Tibial nerve (tissue), 4 donors: Measurements from ENCODE around the gene NAALAD2. TPM values are rescaled to one million over a fixed set of nuclear protein-coding genes. Genes with fewer than 3 reads are reported as not detected.

ENCODE experiments used
- DNase-seq, 2 donors: peaks; one replicate each; pipeline ENCODE4 v3.0.0-alpha.2; 2019; ENCODE audit warnings: low spot score in 2 of 2
- H3K27ac ChIP-seq, 4 donors: fragments of 200-600 bp; sonication (generic) in 3 of 4; one replicate each; pipeline ENCODE4 v1.5.1; 2017 to 2019; ENCODE audit warnings: mild to moderate bottlenecking in 1 of 4
- H3K27me3 ChIP-seq, 2 donors: fragments of 200-600 bp; sonication (generic) in 1 of 2; one replicate each; pipeline versions ENCODE4 v1.5.1 to v1.6.0; 2017 to 2019
- H3K36me3 ChIP-seq, 3 donors: fragments of 200-600 bp; sonication (generic); one replicate each; pipeline ENCODE4 v1.5.1; 2018 to 2019
- H3K4me1 ChIP-seq, 4 donors: fragments of 200-600 bp; sonication (generic) in 3 of 4; one replicate each; pipeline ENCODE4 v1.5.1; 2017 to 2019
- H3K4me3 ChIP-seq, 4 donors: fragments of 200-600 bp; sonication (generic) in 3 of 4; one replicate each; pipeline ENCODE4 v1.5.1; 2017 to 2019; ENCODE audit warnings: mild to moderate bottlenecking in 1 of 4, moderate library complexity in 1 of 4
- H3K9me3 ChIP-seq, 4 donors: fragments of 200-600 bp; sonication (generic) in 3 of 4; one replicate each; pipeline ENCODE4 v1.5.1; 2017 to 2019
- EP300 ChIP-seq, 2 donors: sonication (generic); formaldehyde crosslinking; IDR thresholded peaks; one replicate each; pipeline ENCODE4 v1.6.1; 2017; ENCODE audit warnings: antibody characterized with exemption in 2 of 2, mild to moderate bottlenecking in 1 of 2
- POLR2A ChIP-seq, 2 donors: fragments of 450-650 bp; IDR thresholded peaks; one replicate each; pipeline ENCODE4 v1.6.1; 2017; ENCODE audit warnings: antibody characterized with exemption in 2 of 2, mild to moderate bottlenecking in 2 of 2, moderate library complexity in 2 of 2
- WGBS, 2 donors: methylation state at CpG; one replicate each; pipeline ENCODE4 v1.1.5; 2018; 5-methylcytosine and 5-hydroxymethylcytosine counted together
- total RNA-seq, 4 donors: library from RNA; depleted of rRNA; stranded (reverse); fragments of >200 nt; gene quantifications; one replicate each; pipeline ENCODE4 v1.1.0, GENCODE V29; 2016
- TF ChIP-seq, protein P1 (sequence below), 5 experiments: fragments of 200-600 bp in 3 of 5; fragments of 450-650 bp in 2 of 5; sonication (generic) in 3 of 5; IDR thresholded peaks; one replicate each; pipeline ENCODE4 v1.5.1; 2016 to 2019; ENCODE audit warnings: antibody characterized with exemption in 5 of 5, mild to moderate bottlenecking in 3 of 5, moderate library complexity in 2 of 5

Gene NAALAD2
- total RNA-seq, 4 donors from 2014 or later: 4.2 to 13.5 (median 8.3) TPM

DNA sequence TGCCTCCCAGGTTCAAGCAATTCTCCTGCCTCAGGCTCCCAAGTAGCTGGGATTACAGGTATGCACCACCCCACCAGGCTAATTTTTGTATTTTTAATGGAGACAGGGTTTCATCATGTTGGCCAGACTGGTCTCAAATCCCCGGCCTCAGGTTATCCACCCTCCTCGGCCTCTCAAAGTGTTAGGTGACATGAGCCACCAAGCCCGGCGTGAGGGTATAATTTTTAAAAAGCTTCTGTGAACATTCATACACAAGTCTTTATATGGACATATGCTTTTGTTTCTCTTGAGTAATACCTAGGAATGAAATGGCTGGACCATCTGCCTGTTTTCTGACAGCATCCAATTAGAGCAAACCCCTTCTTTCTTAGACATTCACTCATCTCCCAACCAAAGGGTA is 14.3 kb upstream of the NAALAD2 start:
- 96 to 99% methylated on average over 4 of the region's 4 CpGs for WGBS, 2 donors
- H3K9me3 ChIP-seq: no peaks in the 10 kb centered on the region
- H3K27me3 ChIP-seq: no peaks in the 10 kb centered on the region
- no peak overlapping the region for H3K4me3 ChIP-seq
- H3K4me1 ChIP-seq: no peaks in the 10 kb centered on the region
- H3K27ac ChIP-seq: no peak overlapping the region
- no peak for DNase-seq
- H3K36me3 ChIP-seq: no peaks in the 10 kb centered on the region
- TF ChIP-seq POLR2A (IDR thresholded peaks at IDR 0.05) (no peak), EP300 (IDR thresholded peaks at IDR 0.05) (no peak)
- TF ChIP-seq, protein P1, sequence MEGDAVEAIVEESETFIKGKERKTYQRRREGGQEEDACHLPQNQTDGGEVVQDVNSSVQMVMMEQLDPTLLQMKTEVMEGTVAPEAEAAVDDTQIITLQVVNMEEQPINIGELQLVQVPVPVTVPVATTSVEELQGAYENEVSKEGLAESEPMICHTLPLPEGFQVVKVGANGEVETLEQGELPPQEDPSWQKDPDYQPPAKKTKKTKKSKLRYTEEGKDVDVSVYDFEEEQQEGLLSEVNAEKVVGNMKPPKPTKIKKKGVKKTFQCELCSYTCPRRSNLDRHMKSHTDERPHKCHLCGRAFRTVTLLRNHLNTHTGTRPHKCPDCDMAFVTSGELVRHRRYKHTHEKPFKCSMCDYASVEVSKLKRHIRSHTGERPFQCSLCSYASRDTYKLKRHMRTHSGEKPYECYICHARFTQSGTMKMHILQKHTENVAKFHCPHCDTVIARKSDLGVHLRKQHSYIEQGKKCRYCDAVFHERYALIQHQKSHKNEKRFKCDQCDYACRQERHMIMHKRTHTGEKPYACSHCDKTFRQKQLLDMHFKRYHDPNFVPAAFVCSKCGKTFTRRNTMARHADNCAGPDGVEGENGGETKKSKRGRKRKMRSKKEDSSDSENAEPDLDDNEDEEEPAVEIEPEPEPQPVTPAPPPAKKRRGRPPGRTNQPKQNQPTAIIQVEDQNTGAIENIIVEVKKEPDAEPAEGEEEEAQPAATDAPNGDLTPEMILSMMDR (IDR thresholded peaks at IDR 0.05): no peak

GRCh38 chr11:90124371-90124770 is 10.1 kb upstream of the NAALAD2 start:
- WGBS, 2 donors: 65 to 66% methylated on average over 1 of the region's 1 CpG
- H3K4me3 ChIP-seq: no peak overlapping the region
- no peaks in the 10 kb centered on the region for H3K9me3 ChIP-seq
- H3K36me3 ChIP-seq: no peaks in the 10 kb centered on the region
- no peak for DNase-seq
- H3K27me3 ChIP-seq: no peaks in the 10 kb centered on the region
- H3K27ac ChIP-seq: no peak overlapping the region
- H3K4me1 ChIP-seq: no peaks in the 10 kb centered on the region
- TF ChIP-seq, protein P1 (IDR thresholded peaks at IDR 0.05): no peak
- no peak for TF ChIP-seq EP300 (IDR thresholded peaks at IDR 0.05)
- no peak for TF ChIP-seq POLR2A (IDR thresholded peaks at IDR 0.05)

DNA sequence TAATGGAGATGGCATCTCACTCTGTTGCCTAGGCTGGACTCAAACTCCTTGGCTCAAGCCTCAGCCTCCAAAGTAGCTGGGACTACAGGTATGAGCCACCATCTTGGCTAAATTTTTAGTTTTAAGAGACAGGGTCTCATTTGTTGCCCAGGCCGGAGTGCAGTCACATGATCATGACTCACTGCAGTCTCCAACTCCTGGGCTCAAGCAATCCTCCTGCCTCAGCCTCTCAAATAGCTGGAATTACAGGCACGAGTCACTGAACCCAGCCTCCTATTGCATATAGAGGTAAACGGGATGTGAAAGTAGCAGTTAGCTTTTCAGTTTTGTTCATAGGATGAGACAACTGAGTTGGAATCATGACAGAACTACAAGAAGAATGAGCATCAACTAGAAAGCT is 9.5 kb upstream of the NAALAD2 start:
- no peaks in the 10 kb centered on the region for H3K27me3 ChIP-seq
- H3K4me1 ChIP-seq: no peaks in the 10 kb centered on the region
- no peak overlapping the region for H3K4me3 ChIP-seq
- H3K36me3 ChIP-seq: no peaks in the 10 kb centered on the region
- H3K27ac ChIP-seq: no peak overlapping the region
- WGBS, 2 donors: 83 to 84% methylated on average over 3 of the region's 3 CpGs
- no peak for DNase-seq
- TF ChIP-seq, protein P1 (IDR thresholded peaks at IDR 0.05): no peak
- no peak for TF ChIP-seq POLR2A (IDR thresholded peaks at IDR 0.05)
- TF ChIP-seq EP300 (IDR thresholded peaks at IDR 0.05): no peak
- H3K9me3 ChIP-seq: no peaks in the 10 kb centered on the region

DNA sequence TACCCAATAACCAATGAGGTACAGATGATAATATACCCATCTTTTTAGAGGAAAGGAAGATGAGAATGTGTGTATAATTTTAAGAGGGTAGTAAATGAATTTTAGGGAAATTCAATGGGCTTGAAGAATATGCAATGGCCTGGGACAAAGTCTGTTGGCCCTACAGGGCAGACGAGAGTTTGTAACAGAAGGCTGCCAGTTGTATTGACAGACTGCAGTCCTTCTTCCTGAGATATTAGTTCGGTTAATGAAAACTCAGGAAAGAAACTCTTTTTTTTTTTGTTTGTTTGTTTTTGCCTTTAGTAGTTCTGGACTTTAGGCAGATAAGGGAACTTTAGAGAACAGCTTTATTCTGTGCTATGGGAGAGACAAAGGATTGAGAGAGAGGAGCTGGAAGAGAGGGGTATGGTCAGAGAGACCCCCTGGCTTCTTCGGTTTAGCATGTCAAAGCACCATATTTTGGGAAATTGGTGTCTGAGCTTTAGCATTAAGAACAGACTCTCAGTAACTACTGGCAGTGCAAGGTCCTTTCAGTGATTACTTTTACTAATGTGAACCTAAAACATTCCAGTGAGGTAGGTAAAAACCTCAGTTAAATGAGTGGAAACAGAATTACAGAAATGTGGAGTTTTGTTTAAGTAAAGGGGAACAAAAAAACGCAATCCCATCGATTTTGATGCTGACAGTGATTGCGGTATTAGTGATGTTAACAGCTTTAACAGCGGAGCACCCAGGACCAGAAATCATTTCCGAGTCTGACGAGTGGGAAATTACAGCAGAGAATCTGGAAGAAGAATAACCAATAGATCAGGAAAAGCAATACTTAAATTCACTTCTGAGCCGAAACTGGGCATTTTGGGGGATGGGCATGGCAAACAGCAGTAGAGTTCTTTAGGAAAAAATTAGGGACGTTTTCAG is 644 bp upstream of the NAALAD2 start:
- TF ChIP-seq, protein P1 (IDR thresholded peaks at IDR 0.05): no peak
- TF ChIP-seq EP300 (IDR thresholded peaks at IDR 0.05) (no peak), POLR2A (IDR thresholded peaks at IDR 0.05) (no peak)
- Histone ChIP-seq H3K36me3 (no peaks in the 10 kb centered on the region), H3K27ac (peak overlapping the region; percentile 10 to 73 (median 46)), H3K4me1 (peaks cover 0 to 16% (median 7%) of the 10 kb centered on the region in 4 donors), H3K27me3 (no peaks in the 10 kb centered on the region), H3K9me3 (no peaks in the 10 kb centered on the region), H3K4me3 (peak overlapping the region; percentile 37 to 73 (median 56))
- DNase-seq: no peak
- 25 to 27% methylated on average over 11 of the region's 11 CpGs for WGBS, 2 donors

DNA sequence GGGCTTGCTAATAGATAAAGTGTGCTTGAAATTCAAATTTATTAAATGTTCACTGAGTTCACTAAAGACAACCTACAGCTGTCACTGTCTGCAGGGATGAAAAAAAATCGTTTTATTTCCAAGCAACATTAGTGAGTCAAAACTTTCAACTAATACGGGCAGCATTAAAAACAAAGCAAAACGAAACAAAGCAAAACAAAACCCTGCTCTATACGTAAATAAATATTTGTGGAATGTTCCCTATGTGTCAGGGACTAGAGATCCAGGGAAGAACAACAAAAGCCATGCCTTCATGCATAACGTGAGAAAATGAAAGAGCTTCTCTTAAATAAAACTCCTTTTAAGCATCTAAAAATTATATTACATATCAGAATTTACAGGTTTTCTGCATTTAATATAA is 553 bp downstream of the NAALAD2 start:
- Histone ChIP-seq H3K4me3 (peak overlapping the region; percentile 37 to 73 (median 56)), H3K27me3 (no peaks in the 10 kb centered on the region), H3K9me3 (no peaks in the 10 kb centered on the region), H3K36me3 (no peaks in the 10 kb centered on the region), H3K27ac (peak overlapping the region; percentile 10 to 73 (median 46)), H3K4me1 (peaks cover 0 to 16% (median 7%) of the 10 kb centered on the region in 4 donors)
- 2% methylated on average over 5 of the region's 5 CpGs for WGBS, 2 donors
- TF ChIP-seq POLR2A (IDR thresholded peaks at IDR 0.05) (no peak), EP300 (IDR thresholded peaks at IDR 0.05) (no peak)
- TF ChIP-seq, protein P1 (IDR thresholded peaks at IDR 0.05): no peak
- no peak for DNase-seq
